ENCODE results near the gene UCHL3.

Gene UCHL3

DNA sequence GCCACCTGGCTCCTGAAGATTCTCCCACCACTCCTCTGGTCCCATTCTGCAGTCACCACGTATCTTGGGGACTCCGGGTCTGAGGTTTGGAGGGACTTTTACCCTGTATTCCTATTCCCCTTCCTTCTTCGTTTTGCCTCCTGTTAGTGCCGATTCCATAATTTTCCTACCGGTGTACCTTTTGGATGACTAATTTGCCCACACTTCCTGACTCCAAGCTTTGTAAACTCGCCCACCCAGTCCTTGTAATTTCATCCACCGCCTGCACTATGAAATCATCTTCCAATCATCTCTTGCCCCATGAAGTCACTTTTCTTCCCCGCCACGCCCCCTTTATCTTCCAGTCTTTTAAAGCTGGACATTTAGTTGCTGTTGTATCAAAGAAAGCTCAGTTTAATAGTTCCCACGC is 572 bp downstream of the UCHL3 start:
- no peak for DNase-seq

DNA sequence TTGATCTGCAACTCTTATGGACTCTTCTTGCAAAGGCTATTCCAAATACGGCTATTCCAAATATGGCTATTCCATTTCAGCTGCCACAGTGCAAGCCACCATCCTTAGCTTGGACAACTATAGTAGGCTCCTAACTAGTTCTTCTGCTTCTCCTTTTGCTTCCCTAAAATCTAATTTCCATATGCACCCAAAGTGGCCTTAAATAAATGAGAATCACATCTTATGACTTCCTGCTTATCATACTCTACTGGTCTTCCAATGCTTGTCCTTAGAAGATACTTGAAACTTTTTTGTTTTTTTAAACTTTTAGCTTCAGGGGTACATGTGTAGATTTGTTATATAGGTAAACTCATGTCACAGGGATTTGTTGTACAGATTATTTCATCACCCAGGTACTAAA is 4.9 kb downstream of the UCHL3 start:
- no peak for DNase-seq

DNA sequence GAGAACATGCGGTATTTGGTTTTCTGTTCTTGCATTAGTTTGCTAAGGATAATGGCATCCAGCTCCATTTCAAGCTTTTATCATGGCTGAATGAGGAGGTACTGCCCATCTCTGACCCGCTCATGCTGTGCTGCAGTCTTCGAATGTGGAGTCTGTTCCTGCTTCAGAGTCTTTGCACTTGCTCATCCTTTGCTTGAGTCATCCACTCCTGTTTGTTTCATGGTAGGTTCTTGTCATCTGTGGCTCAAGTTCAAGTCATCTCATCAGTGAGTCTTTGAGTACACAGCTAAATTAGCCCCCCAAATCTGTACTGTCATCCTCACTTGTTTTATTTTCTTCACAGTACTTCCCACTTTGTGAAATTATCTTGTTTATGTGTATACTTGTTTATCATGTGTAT is 5.4 kb downstream of the UCHL3 start:
- no peak for DNase-seq

DNA sequence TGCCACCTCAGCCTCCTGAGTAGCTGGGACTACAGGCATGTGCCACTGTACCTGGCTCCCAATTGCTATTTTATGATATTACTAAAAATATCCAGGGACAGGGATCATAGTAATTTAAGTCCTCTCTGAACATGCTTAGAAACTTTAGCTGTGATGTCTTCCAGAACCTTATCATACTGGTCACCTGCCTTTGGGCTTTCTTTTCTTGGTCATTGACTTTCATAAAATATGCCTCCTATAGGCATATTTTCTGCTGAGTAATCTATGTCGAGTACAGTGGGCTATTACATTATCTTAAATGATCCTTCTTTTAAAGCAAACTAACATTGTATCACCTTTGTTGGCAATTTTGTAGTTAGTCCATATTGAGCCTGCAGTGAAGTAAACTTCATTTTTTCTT is 6.2 kb downstream of the UCHL3 start:
- no peak for DNase-seq

DNA sequence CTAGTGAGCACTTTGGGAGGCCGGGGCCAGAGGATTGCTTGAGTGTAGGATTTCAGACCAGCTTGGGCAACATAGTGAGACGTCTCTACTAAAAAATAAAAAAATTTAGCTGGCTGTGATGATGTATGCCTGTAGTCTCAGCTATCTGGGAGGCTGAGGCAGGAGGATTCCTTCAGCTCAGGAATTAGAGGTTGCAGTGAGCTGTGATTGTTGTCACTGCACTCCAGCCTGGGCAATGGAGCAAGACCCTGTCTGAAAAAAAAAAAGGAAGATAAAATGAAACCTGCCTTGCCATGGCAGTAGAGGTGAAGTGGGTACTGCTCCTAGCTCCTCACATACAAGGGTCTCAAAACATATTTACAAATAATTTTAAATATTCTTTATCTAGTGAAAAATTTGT is 7.4 kb downstream of the UCHL3 start:
- no peak for DNase-seq

DNA sequence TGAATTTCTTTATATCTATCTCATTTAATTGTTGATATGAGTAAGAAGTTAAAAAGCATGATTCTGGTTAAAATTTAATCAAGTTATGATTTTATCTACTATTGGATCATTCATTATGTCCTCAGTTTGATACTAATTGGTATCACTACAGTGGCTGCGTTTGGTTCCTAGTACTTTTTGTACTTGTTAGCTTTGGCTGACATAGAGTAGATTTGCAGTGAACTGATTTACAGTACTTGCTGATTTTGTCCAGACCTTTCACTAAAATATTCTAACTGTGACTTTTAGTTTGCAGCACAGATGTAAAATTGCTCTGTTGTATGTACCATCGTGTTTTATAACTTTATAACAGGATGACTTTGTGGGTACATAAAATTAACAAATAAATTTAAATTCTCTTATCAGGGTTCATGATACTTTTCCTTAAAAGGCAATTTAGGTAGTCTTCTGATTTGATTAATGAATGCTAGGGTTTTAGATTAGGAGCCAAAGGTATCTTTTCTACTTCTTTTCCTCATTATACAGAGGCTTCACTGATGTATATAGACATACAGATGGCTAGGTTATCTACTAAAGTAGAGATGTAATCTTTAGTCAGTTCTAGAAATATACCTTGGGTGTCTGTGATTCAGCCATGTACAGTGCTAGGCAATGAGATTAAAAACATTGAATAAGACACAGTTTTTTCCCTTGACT is 8.7 kb downstream of the UCHL3 start:
- no peak for DNase-seq

DNA sequence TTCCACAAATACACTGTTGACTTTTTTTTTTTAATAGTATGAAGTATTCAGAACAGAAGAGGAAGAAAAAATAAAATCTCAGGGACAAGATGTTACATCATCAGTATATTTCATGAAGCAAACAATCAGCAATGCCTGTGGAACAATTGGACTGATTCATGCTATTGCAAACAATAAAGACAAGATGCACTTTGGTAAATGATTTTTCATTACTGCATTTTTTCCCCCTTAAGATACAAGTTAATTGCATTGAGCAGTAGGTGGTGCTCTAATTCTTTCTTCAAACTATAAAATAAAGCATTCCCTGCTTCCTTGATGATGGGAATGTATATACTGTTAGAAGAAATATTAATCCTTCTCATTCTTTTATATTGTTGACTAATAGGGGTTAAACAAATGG is 17.1 kb downstream of the UCHL3 start:
- no peak for DNase-seq

DNA sequence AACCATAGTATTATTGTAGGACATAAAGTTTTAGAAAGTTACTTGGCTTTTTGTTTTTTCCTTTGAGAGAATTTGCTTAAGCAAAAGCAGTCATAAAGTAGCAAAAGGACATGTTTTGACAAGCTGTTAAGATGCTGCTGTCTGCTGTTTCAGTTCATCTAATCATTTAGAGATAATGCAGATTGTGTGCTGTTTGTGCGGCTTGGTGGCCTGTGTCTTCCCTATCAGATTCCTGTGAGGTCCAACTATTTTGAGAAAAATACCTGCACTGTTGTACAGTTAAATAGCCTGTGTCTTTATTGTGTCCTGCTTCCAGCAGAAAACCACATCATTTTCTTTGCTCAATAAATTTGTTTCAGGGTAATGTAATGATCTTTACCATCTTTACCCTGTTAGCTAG is 20.0 kb downstream of the UCHL3 start:
- DNase-seq = no peak

DNA sequence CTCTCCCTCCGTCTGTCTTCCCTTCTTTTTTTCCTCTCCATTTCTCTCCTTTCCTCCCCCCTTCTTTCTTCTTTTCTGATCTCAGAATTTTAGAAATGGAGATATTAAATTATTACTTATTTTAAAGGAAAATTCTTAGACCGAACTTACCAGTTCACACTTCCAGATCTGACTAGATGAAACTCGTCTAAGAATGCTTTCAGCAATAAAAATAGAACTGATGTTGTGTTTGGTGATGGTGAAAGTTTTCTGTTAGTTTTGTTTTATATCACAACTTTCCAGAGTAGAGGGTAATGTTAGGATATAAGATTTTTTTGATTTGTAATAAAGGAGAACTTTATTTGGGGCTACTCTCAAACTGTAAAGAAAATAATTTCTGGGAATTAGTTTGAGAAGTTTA is 29.9 kb downstream of the UCHL3 start:
- no peak for DNase-seq

DNA sequence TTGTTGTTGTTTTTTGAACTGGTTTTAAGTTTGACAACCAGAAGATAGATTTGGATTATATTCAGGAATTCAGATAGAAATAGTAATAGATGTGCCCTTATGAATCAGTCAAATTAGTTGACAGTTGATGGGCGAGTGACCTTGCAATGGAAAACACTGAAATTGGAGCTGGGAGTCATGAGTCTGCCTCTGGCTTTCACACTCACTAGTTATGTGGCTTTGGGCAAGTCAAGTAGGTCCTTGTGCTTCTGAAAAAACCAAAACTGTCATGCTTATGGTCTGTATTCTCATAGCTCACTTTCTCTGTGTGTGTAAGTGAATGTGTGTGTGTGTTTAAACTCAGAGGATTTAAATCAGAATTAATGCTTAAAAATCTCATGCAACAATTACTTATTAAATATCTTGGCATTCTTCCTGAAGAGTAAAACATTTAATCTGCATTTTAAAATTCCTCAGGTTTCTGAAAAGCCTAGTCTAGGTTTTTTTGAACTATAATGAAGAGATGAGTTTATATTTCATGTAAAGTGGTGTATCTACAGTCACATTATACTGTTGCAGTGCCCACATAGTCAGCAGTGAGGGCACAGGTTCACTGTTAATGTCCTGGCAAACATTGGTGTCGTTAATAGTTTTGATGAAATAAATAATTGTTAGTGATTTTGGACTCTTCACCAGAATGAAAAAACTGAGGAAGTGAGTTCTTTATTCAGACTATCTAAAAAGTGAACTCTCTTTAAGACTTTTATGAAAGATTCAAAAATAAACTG is 32.5 kb downstream of the UCHL3 start:
- DNase-seq = no peak

DNA sequence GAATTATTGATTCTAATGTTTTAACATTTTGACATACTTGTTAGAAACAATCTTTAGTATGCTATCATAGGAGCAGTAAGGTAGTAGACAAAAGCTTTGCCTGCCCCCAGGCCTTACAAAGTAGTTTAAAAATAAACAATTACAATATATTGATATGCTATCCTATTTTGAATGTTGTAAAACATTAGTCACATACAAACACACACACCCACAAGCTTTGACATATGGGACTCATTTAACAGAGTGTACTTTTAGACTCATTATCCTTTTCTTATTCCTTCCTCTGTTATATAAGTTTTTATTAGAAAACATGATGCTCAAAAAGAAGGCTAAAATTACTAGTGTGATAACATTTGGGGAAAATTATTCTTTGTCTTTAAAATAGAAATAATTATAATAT is 33.5 kb downstream of the UCHL3 start:
- no peak for DNase-seq

DNA sequence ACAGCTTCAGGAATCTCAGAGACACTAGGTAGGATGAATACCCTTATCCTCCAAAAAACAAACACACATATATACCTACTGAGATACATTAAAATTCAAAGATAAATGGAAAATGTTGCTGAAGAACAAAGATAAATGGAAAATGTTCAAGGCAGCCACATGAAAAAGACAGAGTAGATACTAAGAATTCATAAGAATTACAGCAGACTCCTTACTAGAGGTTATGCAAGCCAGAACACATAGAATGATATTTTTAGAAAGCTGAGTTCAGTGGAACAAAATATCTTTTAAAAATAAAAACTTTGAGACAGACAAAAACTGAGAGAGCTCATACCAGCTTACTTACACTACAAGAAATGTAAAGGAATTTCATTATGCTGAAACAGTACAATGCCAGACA is 35.6 kb downstream of the UCHL3 start:
- no peak for DNase-seq

DNA sequence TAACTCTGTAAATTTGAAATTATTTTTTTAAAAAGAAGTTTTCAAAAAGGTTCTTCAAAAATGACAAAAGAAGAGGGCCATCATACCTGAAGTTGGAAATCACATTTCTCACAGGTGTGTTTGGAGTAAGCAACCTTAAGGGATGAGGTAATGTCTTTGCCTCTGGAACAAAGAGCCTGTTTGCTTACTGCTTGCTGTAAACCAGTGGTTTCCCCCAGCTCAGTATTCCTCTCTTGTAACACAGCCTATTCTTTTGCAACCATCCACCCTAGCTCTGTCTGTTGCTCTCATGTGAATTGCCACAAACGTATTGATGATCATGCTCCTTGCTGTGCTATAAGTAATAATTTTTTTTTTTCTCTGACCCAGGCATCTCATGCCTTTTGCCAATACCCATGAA is 38.1 kb downstream of the UCHL3 start:
- no peak for DNase-seq

DNA sequence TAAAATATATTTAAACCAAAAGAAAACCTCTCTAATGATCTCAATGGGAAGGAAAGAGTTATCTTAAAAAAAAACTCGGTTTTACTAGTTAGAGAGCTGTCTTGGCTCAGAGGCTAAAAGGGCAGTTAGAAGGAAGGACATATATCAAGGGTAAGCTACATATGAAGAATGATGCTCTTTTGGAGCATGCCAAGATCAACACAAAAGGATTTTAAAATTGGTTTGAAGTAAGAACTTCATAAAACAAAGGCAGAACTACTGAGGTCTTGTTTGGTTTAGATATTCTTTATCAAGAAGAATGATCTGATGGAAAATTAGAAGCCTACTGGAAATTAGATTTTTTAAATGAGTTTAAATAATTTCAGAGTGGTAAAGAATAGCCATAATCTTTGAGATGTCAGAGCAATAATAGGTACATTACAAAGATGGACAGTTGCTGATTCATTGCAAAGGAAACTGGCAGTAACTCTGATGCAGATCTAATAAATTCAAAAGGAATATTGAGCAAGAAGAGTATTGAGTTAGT is 47.1 kb downstream of the UCHL3 start:
- DNase-seq = no peak

DNA sequence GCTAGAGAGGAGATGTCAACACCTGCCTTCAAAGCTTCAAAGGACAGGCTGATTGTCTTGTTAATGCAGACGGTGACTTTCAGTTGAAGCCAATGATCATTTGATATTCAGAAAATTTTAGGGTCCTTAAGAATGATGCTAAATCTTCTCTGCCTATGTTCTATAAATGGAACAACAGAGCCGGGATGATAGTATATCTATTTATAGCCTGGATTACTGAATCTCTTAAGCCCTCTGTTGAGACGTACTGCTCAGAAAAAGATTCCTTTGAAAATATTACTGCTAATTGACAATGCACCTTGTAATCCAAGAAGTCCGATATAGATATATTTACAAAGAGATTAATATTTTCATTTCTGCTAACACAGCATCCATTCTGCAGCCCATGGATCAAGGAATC is 50.8 kb downstream of the UCHL3 start:
- DNase-seq = no peak

DNA sequence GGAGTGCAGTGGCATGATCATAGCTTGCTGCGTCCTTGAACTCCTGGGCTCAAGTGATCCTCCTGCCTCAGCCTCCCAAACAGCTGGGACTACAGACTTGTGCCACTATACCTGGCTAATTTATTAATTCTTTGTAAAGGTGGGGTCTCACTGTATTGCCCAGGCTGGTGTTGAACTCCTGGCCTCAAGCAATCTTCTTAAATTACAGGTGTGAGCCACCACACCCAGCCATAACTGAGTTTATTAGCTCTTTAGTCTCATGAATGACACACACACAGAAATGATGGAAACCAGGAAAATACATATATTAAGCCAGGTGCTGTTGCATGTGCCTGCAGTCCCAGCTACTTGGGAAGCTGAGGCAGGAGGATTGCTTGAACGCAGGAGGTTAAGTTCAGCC is 53.4 kb downstream of the UCHL3 start:
- no peak for DNase-seq

DNA sequence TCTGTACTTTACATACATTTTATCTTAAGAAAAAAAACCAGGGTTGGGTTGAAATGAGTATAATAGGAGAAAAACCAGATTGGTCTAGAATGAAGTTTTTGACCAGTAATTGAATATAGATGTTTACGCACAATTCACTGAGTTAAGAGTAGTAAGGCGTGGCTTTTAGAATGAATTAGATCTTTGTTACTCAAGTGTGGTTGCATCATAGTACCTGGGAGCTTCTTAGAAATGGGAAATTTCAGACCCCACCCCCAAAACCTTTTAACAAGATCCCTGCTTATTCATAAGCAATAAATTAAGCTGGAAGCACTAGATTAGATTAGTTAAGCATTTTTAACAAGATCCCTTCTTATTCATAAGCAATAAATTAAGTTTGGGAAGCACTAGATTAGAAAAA is 57.9 kb downstream of the UCHL3 start:
- no peak for DNase-seq

DNA sequence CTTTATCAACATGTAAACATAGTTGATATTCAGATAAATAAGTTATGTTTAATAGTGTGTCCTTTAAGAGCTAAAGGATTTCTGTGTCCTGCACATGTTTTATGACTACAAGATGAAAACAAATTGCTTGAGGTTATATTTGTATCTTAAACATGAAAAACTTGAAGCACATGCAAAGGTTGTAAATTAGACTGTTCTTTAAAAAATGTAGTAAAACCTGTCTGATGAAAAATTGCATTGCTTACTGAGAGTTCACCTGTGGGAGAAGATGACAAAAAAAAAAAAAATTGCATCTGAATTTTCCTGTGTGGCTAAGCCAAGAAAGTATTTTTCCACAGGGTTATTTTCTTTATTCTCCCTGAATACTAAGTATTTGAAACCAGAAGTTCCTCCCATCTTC is 60.9 kb downstream of the UCHL3 start:
- no peak for DNase-seq

DNA sequence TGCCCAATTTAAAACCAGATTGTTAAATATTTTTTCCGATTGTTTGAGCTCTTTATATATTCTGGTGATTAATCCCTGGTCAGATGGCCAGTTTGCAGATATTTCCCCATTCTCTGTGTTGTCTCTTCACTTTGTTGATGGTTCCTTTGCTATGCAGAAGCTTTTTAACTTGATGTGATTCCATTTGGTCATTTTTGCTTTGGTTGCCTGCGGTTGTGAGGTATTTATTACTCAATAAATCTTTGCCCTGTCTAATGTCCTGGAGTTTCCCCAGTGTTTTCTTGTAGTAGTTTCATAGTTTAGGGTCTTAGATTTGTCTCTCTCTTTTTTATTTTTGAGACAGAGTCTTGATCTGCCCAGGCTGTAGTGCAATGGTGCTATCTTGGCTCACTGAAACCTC is 62.8 kb downstream of the UCHL3 start:
- no peak for DNase-seq

DNA sequence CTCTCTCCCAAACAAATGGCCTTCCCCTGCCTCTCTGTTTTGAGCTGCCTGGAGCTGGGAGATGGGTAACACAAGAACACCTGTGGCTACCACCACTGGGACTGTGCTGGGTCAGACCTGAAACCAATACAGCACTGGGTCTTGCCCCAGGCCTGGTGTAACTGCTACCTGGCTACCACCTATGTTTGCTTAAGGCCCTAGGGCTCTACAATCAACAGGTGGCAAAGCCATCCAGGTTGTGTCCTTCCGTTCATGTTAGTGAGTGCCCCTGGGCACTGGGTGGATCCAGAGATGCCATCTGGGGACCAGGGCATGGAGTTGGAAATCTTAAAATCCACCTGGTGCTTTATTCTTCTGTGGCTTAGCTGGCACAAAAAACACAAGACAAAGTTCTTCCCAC is 67.6 kb downstream of the UCHL3 start:
- no peak for DNase-seq

DNA sequence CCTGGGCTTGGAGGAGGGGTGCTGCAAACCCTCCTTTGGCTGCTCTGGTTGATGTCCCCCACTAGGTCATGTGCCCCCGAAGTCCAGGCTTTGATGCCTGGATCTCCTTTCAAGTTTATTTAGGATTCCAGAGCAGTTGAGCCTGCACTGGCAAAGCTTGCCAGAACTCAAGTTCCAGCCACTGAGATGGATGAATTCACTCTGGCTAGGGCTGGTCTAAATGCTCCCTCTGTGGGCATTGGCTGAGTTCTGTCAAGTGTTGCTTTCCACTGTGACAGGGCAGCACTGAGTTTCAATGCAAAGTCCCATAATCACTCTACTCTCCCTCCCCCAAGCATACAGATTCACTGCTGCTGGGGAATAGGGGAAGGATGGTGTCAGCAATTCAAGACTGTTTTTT is 68.7 kb downstream of the UCHL3 start:
- DNase-seq = no peak

DNA sequence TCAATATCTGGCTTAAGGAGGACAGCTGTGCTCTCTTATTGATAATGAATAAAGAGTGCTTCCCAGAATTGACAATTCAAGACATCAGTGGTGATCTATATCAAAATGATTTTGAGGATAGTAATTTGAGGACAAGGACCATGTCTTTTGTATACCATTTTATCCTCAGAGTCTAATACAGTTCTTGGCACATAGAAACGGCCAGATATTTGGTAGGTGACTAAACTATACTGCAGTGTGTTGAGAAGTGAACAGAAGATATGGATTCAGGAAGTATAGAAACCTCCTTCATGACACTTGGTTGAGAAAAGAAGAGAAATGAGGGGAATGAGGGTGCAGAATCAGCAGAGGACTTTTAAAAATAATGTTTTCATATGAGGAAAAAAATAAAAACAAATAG is 70.4 kb downstream of the UCHL3 start:
- DNase-seq = no peak

DNA sequence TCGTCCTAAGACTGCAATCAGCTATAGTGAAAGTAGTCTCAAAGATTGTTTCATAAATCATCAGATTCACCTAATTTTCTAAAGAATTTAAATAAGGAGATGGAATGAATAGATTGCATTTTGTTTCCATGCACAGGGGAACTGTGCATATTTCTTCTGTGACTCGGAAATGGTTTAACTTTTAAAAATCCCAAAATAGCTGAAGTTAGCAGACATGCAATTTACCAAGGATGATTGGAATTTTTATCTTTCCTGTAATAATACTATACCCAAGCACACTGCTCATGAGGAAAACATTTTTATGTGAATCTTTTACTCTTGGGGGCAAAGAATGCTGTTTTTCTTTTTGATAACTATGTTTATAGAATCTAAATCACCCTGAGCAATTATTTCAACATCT is 71.6 kb downstream of the UCHL3 start:
- DNase-seq = no peak

DNA sequence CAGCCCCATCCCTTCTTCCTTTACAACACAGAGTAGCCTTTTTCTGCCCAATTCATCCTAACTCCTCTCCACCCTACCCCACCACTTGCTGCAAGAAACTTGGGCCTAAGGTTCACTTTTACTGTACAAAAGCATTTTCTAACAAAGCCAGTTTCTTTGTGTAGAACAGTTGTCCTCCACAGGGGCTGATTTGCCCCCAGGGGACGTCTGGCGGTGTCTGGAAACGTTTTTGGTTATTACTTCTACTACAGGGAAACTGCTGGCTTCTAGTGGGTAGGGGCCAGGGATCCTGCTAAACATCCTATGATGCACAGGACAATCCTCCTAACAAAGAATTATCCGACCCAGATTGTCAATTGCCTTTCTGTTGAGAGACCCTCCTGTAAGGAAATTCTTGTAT is 79.2 kb downstream of the UCHL3 start:
- no peak for DNase-seq

DNA sequence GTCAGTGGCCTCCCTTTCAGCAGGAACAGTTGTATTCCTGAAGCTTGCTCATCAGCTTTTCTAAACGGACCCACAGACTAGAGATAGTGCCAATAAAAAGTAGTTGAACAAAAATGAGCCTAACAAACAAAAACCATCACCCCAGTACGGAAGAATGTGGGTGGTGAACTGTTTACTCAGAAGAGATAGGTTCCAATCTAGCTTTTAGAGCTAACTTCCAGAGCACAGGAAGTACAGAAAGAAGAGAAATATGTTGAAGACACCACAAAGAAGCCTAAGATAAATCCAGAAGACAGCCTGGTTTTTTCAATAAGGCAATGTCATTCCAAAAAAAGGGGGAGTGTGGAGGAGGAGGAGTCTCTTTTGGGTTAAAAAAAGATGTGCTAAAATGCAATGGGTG is 83.7 kb downstream of the UCHL3 start:
- no peak for DNase-seq

Data from activated CD8-positive, alpha-beta memory T cell treated with anti-CD3 and anti-CD28 coated beads, Interleukin-2, amount 50 U/mL, for 48 hours (primary cell).